Keratinocyte (primary cell): ENCODE measurements around the gene CCDC71L.

Experiments used
- CTCF ChIP-seq, 3 experiments: IDR thresholded peaks in 1 of 3; conservative IDR thresholded peaks in 1 of 3; optimal IDR thresholded peaks in 1 of 3; 2 replicates in 2 of 3; 3 replicates in 1 of 3; pipeline versions ENCODE3 to v1.5.1; 2011; ENCODE audit warnings: low read length in 3 of 3, mild to moderate bottlenecking in 3 of 3, moderate library complexity in 2 of 3, control low read depth in 1 of 3, inconsistent platforms in 1 of 3; ENCODE audit not compliant: insufficient read depth in 2 of 3; ENCODE audit errors: extremely low read depth in 1 of 3
- EZH2 ChIP-seq: IDR thresholded peaks from one replicate; pipeline ENCODE4 v1.6.1; 2012; ENCODE audit warnings: inconsistent platforms, mild to moderate bottlenecking, low read length, moderate library complexity

- no peak for TF ChIP-seq CTCF (optimal IDR thresholded peaks at IDR 0.05 in 1 of 3, IDR thresholded peaks at IDR 0.05 in 1 of 3, conservative IDR thresholded peaks at IDR 0.05 in 1 of 3; ENCODE audit: extremely low read depth in 1 of 3, insufficient read depth in 2 of 3, low read length in 3 of 3)
- TF ChIP-seq EZH2, result no peak
Observed at GRCh38 chr7:106640368-106641141, 20.4 kb downstream of the CCDC71L start.
